ENCODE results near the gene AFTPH.
"Not testable (repeated sequence)": the region's sequence is repeated elsewhere in the genome, so short reads cannot be mapped to it uniquely, and the experiment has no call there.

The AFTPH gene

GRCh38 chr2:64498438-64498837, 25.7 kb upstream of the AFTPH start:
- DNase-seq: no peak

GRCh38 chr2:64500549-64500948, 23.6 kb upstream of the AFTPH start:
- no peak for DNase-seq

GRCh38 chr2:64501946-64502345, 22.2 kb upstream of the AFTPH start:
- DNase-seq: peak; percentile 61

- DNase-seq: no peak
Observed at GRCh38 chr2:64502860-64503259, 21.3 kb upstream of the AFTPH start.

- peak; percentile 84 for DNase-seq
Observed at GRCh38 chr2:64504774-64505720, 19.1 kb upstream of the AFTPH start.

- DNase-seq: no peak
Observed at GRCh38 chr2:64506686-64507085, 17.4 kb upstream of the AFTPH start.

GRCh38 chr2:64514008-64514407, 10.1 kb upstream of the AFTPH start:
- peak; percentile 53 for DNase-seq

GRCh38 chr2:64515086-64515485, 9.0 kb upstream of the AFTPH start:
- DNase-seq: no peak

- no peak for DNase-seq
Observed at GRCh38 chr2:64516651-64517510, 7.2 kb upstream of the AFTPH start.

GRCh38 chr2:64517511-64517884, 6.6 kb upstream of the AFTPH start:
- no peak for DNase-seq

- peak; percentile 88 for DNase-seq
Observed at GRCh38 chr2:64522843-64523428, 1.2 kb upstream of the AFTPH start.

- DNase-seq: no peak
Observed at GRCh38 chr2:64524604-64525316, 632 bp downstream of the AFTPH start.

- peak; percentile 88 for DNase-seq
Observed at GRCh38 chr2:64525317-64525613, 1.1 kb downstream of the AFTPH start.

GRCh38 chr2:64526034-64526433, 1.9 kb downstream of the AFTPH start:
- no peak for DNase-seq

GRCh38 chr2:64530946-64531345, 6.8 kb downstream of the AFTPH start:
- not testable (repeated sequence) for DNase-seq

- DNase-seq: no peak
Observed at GRCh38 chr2:64532030-64532429, 7.9 kb downstream of the AFTPH start.

GRCh38 chr2:64533882-64534281, 9.8 kb downstream of the AFTPH start:
- DNase-seq: peak; percentile 32

- DNase-seq: peak; percentile 81
Observed at GRCh38 chr2:64534363-64534762, 10.2 kb downstream of the AFTPH start.

- DNase-seq: no peak
Observed at GRCh38 chr2:64535024-64535423, 10.9 kb downstream of the AFTPH start.

- no peak for DNase-seq
Observed at GRCh38 chr2:64537991-64538390, 13.9 kb downstream of the AFTPH start.

- DNase-seq: no peak
Observed at GRCh38 chr2:64538764-64539433, 14.8 kb downstream of the AFTPH start.

- no peak for DNase-seq
Observed at GRCh38 chr2:64540615-64541014, 16.5 kb downstream of the AFTPH start.
